Cortex of kidney (tissue), 1 donor: ENCODE results near the gene SDHAF3.

ENCODE experiments used
- DNase-seq: peaks from one replicate; lab custom pipeline; 2025; lab: John Stamatoyannopoulos, UW

Gene SDHAF3

DNA sequence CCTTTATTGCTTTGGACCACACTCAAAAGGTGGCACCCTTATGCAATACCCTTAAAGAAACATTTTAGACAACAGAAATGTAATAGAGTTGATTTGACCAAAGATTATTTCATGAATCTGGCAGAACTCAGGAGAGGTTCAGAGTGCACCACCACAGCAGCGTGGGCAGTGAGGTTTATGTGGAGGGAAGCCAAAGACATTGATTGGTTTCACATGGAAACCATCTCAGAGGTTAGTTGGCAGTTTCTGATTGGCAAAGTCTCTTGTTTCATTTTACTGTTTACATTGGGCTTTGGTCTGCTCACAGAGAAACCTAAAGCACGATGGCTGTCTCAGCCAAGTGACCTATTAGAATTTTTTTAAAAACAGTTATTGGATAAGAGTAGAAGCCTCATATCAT, 101.3 kb downstream of the SDHAF3 start:
- no peak for DNase-seq

DNA sequence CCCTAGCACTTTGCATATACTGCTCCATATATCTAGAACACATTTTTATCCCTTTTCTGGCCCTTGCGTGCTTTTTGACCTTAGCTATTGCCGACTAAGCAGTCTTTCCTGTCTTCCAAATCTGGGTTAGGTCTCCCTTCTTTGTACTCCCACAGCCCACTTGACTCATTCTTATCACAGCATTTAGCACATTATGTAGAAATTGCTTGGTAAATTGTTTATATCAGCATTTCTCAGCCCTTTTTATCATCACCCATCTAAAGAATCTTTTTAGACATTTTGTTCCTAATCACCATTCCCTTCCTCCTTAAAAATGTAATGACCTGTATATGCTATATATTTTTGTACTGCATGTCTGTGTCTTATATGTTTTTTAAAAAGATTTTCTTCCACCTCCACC, 101.7 kb downstream of the SDHAF3 start:
- no peak for DNase-seq

DNA sequence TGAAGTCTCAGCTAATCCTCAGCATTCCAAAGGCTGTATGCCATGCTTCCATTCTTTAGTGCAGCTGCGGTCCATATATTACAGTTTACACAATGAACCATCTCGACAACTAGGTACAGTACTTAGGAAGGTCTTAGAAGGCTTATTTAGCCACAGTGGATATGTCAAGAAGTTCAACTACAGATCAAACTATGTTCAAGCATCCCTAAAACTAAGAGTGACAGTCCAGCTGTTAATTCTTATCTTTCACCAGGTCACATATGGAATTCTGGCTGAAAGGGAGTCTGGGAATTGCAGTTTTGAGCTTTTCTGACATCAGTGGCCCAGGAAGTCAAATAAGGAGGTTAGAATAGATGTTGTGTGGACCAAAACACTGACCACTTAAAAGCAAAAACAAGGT, 106.8 kb downstream of the SDHAF3 start:
- DNase-seq: no peak

DNA sequence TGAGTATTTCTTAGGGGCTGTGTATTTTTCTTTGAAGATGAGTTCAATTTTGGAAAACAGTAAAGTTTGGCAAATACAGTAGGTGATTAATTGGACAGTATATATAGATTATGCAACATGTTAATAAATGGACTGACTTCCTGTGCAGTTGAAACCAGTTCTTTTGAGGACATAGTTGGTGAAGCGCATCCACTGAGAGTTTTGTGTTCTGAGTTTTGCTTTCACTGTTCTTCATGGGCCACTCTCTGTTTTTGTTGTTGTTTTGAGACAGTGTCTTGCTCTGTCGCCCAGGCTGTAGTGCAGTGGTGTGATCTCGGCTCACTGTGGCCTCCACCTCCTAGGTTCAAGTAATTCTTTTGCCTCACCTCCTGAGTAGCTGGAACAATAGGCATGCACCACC, 109.0 kb downstream of the SDHAF3 start:
- no peak for DNase-seq
